NCI-H2196 (cell line): ENCODE data around the gene GNB3.
"Not testable (repeated sequence)": the region's sequence is repeated elsewhere in the genome, so short reads cannot be mapped to it uniquely, and the experiment has no call there.

ENCODE experiments used
- DNase-seq: peaks from one replicate; lab custom pipeline; 2025; ENCODE audit not compliant: unreplicated experiment; lab: John Stamatoyannopoulos, UW

Gene GNB3

DNA sequence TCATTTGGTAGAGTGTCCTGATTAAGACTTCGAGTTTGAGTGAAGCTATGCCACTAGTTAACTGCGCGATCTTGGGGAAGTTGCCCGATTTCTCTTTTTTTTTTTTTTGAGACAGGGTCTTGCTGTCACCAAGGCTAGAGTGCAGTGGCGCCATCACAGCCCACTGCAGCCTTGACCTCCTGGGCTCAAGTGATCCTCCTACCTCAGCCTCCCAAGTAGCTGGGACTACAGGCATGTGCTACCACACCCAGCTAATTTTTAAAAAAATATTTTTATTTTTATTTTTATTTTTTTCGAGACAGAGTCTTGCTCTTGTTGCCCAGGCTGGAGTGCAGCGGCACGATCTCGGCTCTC is 33.3 kb downstream of the GNB3 start:
- not testable (repeated sequence) for DNase-seq

DNA sequence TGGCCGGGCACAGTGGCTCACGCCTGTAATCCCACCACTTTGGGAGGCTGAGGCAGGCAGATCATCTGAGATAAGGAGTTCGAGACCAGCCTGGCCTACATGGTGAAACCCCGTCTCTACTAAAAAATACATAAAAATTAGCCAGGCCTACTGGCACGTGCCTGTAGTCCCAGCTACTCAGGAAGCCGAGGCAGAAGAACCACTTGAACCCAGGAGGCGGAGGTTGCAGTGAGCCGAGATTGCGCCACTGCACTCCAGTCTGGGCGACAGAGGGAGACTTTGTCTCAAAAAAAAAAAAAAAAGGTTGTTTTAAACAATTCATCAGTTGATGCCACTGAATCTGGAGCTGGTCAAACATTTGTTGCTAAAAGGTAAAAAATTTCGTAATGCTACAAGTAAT is 39.1 kb downstream of the GNB3 start:
- DNase-seq = not testable (repeated sequence)

DNA sequence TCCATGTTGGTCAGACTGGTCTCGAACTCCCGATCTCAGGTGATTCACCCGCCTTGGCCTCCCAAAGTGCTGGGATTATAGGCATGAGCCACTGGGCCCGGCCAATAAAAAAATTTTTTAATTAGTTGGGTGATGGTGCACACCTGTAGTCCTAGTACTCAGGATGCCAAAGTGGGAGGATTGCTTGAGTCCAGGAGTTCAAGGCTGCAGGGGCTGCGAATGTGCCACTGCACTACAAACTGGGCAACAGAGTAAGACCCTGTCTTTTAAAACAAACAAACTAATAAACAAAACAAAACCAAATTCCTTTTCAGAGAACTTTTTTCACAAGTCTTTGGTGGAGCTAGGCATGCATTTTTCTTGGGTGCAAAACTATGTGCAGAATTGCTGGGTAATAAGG is 42.5 kb downstream of the GNB3 start:
- no peak for DNase-seq

DNA sequence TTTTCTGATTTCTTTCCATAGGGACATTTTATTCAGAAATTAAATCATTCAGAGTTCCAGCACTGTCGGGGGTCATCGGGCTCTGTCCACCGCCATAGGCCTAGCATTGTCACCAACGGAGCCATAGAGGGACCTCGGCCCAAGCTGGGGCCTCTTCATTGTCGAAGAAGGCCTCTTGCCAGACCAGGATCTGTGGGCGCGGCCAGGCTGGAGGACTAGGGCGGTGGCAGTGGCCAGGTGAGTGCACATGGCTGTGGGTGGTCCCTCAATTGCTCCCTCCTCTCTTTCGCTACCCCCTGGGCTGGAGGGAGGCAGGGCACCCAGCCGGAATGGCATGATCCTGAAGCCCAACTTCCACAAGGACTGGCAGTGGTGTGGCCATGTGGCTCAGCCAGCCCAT is 43.0 kb downstream of the GNB3 start:
- no peak for DNase-seq

DNA sequence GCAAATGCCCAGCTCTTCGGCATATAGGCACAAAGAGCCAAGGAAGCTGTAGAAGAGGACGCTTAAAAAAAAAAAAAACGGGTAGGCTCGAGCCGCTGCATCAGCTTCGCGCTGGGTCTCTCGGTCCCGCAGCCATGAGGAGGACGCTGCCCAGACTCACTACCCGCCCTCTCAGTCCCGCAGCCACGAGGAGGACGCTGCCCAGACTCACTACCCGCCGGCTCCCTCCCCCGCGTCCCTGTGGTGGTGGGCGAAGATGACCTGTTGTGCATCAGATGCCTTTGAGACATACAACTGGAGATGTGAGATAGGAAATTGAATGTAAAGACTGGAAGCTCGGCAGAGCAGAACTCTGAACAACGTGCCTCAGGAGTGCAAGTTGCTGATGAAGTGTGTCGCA is 43.8 kb downstream of the GNB3 start:
- no peak for DNase-seq

DNA sequence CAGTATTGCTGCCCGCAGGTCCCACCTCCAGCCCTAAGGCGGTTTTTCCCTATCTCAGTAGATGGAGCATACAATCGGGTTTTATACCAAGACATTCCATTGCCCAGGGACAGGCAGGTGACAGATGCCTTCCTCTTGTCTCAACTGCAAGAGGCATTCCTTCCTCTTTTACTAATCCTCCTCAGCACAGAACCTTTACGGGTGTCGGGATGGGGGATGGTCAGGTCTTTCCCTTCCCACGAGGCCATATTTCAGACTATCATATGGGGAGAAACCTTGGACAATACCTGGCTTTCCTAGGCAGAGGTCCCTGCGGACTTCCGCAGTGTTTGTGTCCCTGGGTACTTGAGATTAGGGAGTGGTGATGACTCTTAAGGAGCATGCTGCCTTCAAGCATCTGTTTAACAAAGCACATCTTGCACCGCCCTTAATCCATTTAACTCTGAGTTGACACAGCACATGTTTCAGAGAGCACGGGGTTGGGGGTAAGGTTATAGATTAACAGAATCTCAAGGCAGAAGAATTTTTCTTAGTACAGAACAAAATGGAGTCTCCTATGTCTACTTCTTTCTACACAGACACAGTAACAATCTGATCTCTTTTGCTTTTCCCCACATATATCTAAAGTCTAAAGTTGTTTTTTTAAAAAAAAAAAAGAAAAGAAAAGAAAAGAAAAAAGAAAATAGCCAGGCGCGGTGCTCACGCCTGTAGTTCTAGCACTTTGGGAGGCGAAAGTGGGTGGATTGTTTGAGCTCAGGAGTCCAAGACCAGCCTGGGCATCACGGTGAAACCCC is 45.7 kb downstream of the GNB3 start:
- not testable (repeated sequence) for DNase-seq

DNA sequence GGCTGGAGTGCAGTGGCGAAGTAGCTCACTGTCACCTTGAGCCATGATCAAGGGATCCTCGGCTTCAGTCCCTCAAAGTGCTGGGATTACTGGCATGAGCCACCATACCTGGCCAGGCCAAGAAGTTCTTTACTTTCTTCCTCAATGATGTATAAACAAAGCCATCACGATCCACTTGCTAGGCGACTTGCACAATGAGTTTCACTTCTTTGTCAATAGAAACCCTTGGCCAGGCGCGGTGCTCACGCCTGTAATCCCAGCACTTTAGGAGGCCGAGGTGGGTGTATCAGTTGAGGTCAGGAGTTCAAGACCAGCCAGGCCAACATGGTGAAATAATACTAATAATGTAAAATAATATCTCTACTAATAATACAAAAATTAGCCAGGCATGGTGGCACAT is 46.7 kb downstream of the GNB3 start:
- DNase-seq = no peak

DNA sequence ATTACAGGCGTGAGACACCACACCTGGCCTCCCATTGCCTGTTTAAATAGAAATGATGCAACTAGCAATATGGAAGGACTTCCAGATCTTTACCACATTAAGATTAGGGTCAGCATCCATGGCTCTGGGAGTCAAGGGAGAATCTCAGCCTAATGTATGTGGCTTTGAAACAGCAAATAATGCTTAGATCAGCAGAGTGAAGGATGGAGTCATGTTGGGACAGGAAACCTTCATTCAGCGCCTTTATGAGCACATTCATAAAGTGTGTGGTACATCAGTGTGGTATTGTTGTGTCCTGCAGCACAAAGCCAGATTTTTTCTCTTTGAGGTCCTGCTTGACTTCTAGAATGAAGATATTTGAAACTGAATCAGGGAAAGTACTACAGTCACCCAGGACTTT is 47.6 kb downstream of the GNB3 start:
- DNase-seq = no peak

DNA sequence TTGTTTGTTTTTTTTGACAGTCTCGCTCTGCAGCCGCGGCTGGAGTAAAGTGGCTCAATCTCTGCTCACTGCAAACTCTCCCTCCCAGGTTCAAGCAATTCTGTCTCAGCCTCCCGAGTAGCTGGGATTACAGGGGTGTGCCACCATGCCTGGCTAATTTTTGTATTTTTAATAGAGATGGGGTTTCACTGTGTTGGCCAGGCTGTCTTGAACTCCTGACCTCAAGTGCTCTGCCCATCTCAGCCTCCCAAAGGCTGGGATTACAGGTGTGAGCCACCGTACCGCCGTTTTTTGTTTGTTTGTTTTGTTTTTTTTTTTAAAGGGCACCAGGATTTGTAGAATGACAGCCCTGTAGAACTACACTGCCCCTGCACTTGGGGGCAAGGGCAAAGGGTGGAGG is 48.1 kb downstream of the GNB3 start:
- not testable (repeated sequence) for DNase-seq

DNA sequence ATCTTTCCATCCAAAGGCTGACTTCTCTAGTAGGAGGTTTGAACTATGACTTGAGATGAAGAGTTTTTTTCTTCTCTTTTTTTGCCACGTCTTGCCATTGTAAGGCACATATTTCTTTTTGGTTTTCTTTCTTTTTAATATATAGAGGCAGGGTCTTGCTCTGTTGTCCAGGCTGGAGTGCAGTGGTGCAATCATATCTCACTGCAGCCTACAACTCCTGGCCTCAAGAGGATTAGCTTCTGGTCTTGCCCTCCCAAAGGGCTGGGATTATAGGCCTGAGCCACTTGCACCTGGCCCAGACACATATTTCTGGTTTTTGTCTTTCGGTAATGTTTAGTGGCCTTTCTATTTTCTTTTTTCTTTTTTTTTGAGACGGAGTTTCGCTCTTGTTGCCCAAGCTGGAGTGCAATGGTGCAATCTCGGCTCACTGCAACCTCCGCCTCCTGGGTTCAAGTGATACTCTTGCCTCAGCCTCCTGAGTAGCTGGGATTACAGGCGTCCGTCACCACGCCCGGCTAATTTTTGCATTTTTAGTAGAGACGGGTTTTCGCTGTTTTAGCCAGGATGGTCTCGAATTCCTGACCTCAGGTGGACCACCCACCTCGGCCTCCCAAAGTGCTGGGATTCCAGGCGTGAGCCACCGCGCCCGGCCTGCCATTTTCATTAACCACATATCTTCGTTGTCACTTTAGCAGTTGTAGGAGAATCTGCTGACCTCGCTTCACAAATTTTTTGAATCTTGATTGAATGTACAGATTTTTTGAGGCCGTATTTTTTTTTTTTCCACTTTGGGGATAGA is 49.2 kb downstream of the GNB3 start:
- not testable (repeated sequence) for DNase-seq

DNA sequence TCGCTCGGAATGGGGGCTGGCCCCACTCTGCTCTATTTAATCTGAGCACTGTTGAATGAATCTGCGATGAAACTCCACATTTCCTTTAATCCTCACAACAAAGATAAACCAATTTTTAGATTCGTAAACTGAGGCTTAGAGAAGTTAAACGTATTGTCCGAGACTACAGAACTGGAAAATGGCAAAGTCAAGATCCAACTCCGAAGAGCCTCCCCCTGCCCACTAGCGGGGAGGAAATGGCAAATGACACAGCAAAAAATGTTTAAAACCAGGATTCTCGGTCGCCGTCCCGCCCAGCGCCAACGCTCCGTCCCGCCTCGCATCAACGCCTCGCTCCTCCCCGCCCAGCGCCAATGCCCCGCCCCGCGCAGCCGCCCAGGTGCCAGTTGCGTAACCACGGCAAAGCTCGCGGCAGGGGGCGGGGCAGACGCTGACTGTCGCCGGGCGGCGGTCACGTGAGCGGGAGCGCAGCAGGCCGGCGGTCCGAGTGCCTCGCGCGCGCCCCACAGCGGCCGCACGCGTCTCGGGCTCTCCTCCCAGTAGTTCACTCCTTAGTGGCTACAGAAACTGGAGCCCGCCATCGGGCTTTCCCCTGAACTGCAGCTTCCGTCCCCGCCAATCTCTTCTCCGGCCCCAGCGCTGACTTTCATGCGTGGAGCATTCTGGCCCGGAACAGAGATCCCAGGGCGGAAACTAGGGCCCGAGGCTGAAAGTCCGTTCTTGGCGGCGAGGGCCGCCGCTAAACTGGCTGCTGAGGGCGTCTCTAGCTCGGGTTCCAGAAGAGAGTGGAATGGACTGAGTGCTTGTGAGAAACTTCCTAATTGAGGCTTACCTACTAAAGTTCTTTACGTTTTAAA is 50.3 kb downstream of the GNB3 start:
- DNase-seq = peak; percentile 83

DNA sequence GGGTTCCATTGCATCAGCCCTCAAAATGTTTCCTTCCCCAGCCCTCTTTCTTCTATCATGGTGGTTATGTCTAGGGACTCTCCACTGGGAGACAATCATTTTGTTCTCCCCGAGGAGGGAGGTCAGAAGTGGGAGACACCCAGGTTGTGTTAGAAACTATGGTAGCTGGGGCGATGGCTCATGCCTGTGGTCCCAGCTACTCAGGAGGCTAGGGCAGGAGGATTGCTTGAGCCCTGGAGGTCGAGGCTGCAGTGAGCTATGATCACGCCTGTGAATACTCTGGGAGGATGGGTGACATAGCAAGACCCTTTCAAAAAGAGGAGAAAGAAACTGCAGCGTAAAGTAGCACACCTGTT is 50.9 kb downstream of the GNB3 start:
- DNase-seq = no peak

DNA sequence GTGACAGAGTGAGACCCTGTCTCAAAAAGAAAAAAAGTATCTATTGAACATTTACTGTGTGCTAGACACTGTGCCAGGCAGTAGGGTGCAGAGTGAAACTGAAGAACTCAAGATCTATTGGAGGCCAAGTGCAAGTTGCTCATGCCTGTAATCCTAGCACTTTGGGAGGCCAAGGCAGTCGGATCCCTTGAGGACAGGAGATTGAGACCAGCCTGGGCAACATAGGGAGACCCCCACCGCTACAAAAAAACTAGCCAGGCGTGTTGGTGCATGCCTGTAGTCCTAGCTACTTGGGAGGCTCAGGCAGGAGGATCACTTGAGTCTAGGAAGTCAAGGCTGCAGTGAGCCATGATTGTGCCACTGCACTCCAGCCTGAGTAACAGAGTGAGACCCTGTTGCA is 52.0 kb downstream of the GNB3 start:
- DNase-seq = not testable (repeated sequence)

DNA sequence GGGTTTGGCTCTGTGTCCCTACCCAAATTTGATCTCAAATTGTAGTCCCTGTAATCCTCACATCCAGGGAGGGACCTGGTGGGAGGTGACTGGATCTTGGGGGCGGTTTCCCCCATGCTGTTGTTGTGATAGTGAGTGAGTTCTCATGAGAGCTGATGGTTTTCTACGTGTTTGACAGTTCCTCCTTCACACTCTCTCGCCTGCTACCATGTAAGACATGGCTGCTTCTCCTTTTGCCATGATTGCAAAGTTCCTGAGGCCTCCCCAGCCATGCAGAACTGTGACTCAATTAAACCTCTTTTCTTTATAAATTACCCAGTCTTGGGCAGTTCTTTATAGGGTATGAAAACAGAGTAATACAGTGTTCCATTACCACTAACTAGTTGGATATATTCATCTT is 53.6 kb downstream of the GNB3 start:
- no peak for DNase-seq
